ENCODE data around the gene FBXW2.

GRCh38 chr9:120713257-120714087 lies 79.7 kb downstream of the FBXW2 start:
- TF ChIP-seq CTCF (IDR thresholded peaks at IDR 0.05), result peak; percentile 10 to 45 (median 22)
- TF ChIP-seq POLR2A (IDR thresholded peaks at IDR 0.05), result no peak
